22Rv1 (cell line): ENCODE data around the gene CCNK.

Experiments
- H3K27ac ChIP-seq: fragments of 450-650 bp; 2 replicates; pipeline ENCODE4 v1.5.1; 2017
- ZFX ChIP-seq: fragments of 450-650 bp; IDR thresholded peaks from 2 replicates; pipeline ENCODE4 v1.6.1; 2017; ENCODE audit warnings: antibody characterized with exemption, borderline replicate concordance
- TF ChIP-seq, protein P1 (sequence below): fragments of 450-650 bp; IDR thresholded peaks from 2 replicates; pipeline ENCODE4 v1.5.1; 2017; ENCODE audit warnings: mild to moderate bottlenecking

The CCNK gene

DNA sequence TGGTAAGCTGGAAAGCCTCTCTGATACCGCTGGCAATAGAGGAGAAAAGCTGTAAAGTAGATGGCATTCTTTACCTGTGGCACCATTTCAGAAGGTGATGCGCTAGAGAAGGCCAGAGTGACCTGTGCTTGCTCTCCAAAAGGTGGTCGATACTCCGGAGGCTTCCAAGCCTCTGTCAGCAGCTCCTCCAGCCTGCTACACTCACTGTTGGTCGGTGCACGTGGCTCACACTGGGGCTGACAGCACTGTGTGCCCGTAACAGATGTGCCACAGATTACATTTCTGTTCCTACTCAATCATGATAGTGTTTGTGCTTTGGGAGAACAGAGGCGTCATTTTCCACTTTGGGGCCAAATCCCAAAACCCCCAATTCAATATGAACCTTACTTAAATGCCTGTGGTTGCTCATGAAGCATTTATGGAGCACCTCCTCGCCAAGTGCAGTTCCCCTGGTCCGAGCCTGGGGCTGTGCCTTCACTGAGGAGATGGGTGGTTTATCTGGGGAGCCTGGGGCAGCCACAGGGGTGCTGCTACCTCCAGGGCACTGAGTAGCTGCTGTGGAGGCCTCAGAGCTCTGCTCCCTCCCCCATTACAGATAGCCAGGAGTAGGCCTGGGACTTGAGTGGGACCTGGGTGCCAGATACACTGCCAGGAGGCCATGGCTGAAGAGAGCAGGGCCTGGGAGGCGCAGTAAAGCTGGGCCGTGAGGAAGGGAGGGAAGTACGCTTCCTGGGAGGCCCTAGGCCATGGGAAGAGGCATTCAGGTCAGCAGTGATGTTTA, 26.8 kb downstream of the CCNK start:
- H3K27ac ChIP-seq: no peak overlapping the region
- TF ChIP-seq, protein P1, sequence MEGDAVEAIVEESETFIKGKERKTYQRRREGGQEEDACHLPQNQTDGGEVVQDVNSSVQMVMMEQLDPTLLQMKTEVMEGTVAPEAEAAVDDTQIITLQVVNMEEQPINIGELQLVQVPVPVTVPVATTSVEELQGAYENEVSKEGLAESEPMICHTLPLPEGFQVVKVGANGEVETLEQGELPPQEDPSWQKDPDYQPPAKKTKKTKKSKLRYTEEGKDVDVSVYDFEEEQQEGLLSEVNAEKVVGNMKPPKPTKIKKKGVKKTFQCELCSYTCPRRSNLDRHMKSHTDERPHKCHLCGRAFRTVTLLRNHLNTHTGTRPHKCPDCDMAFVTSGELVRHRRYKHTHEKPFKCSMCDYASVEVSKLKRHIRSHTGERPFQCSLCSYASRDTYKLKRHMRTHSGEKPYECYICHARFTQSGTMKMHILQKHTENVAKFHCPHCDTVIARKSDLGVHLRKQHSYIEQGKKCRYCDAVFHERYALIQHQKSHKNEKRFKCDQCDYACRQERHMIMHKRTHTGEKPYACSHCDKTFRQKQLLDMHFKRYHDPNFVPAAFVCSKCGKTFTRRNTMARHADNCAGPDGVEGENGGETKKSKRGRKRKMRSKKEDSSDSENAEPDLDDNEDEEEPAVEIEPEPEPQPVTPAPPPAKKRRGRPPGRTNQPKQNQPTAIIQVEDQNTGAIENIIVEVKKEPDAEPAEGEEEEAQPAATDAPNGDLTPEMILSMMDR: no peak
- TF ChIP-seq ZFX: no peak

DNA sequence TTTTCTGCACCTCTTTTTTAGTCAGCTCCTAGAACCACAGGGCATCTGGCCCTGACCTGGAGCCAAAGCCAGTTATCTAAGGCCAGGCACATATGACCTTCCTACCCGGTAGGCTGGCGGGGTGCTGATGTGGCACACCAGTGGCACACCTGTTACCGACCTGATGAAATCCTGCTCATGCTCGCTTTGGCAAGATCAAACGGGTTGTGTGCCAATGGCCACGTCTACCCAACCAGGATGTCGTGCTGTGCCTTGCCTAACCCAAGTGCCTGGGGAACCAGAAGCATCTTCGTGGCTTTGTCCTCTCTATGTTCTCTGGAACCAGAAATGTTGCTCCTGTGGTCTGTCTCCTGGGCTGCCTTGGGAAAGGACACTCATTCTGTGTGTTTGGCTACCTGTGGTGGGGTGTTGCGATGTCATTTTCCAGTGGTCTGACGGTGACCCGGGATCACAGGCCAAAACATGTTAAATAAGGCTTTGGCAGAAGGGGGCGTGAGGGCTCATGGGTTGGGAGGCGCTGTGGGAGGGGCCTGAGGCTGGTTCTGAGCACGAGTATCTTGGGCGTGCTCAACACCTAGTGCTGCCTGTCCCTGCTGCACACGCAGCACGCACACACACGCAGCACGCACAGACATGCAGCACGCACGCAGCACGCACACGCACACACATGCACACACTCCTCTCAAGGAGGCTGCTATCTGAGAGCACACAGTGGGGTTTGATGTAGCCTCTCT, 27.9 kb downstream of the CCNK start:
- H3K27ac ChIP-seq: no peak overlapping the region
- TF ChIP-seq, protein P1: no peak
- no peak for TF ChIP-seq ZFX

DNA sequence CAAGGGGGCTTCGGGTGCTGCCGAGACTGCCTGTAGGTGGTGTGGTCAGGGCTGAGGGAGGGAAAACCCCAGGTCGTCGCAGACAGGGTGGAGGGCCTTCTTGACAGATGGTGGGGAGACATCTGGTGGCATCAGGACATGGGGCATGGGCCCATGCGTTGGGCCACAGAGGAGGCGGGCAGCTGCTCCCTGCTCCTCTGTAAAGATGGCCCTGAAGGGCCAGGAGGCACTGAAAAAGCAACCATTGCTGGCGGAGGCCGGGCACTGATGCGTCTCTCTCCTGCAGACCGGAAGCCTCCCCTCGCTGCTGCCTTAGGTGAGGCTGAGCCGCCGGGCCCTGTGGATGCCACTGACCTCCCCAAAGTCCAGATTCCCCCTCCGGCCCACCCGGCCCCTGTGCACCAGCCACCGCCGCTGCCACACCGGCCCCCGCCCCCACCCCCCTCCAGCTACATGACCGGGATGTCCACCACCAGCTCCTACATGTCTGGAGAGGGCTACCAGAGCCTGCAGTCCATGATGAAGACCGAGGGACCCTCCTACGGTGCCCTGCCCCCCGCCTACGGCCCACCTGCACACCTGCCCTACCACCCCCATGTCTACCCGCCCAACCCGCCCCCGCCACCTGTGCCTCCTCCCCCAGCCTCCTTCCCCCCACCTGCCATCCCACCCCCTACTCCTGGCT, 28.8 kb downstream of the CCNK start:
- TF ChIP-seq, protein P1: no peak
- no peak for TF ChIP-seq ZFX

DNA sequence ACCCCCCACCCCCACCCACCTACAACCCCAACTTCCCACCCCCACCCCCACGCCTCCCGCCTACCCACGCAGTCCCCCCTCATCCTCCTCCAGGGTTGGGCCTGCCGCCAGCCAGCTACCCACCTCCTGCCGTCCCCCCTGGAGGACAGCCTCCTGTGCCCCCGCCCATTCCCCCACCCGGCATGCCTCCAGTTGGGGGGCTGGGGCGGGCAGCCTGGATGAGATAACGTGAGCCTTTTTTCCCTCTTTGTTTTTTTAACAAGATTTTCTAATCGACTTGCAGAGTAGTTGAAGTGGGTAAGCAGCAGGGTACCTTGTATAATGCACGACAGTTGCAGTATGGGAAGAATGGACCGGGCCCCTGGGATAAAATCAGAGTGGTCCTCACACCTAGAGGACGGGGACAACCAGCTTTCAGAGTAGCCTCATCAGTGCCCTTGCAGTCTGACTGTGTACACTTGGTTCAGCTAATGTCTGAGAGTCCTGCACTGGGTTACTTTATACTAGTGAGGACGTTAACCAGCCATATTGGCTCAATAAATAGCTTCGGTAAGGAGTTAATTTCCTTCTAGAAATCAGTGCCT, 29.4 kb downstream of the CCNK start:
- H3K27ac ChIP-seq: no peak overlapping the region
- TF ChIP-seq, protein P1: no peak
- no peak for TF ChIP-seq ZFX

More for the DNA sequence above, 28.8 kb downstream of the CCNK start:
- H3K27ac ChIP-seq: no peak overlapping the region

DNA sequence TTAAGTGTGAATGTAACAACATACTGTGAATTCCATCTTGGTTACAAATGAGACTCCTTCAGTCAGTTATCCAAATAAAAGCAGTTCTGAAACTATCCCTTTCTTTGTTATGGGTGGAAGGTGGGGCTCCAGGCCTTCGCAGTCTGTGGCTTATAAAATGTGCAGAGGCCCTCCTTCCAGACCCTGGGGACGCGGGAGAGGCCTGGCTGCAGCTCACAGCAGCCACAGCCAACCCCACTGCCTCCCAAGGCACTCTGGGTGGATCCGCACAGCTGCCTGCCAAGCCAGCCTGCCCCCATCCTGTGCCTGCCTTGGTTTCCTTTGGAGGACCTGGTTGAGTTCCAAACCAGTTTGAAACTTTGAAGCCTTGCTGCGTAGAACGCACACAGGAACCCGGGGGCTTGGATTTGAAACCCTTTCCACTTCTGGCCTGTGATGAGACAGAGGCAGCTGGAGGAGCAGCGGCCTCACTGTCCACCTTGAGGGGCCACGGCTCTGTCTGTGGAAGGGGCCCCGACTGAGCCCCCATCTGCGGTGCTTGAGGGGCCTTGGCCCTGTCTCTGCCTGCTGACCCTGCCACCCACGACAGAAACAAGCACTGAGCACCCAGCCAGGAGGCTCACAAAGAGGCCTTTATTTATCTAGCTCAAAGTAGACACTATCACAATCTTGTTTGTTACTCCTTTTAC, 30.4 kb downstream of the CCNK start:
- no peak for TF ChIP-seq ZFX
- TF ChIP-seq, protein P1: no peak
- H3K27ac ChIP-seq: no peak overlapping the region

DNA sequence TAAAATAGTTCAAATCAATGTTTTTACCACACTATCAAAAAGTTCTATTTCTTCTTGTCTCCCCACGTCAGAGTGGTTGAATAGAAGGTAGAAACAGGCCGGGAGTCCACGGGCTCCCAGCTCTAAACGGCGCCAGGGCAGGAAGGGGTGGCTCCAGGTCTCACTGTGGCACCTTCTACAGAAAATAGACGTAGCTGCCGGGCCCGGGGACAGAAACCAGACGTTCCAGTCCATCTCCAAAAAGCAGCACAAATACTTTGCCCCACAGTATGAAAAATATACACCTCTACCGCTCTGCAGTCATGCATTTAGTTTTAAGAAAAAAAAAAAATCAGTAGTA, 30.9 kb downstream of the CCNK start:
- no peak overlapping the region for H3K27ac ChIP-seq
- TF ChIP-seq, protein P1: no peak
- TF ChIP-seq ZFX: no peak
